Lower lobe of right lung (tissue), 2 donors: ENCODE results near the gene SNF8. TPM values are rescaled to one million over a fixed set of nuclear protein-coding genes. Genes with fewer than 3 reads are reported as not detected.

Source experiments
- ATAC-seq, 2 donors: fragments of 200-7000 bp; cut with Tn5 transposase; one replicate each; pipeline ENCODE4 v1.9.1; 2020 to 2022; ENCODE audit warnings: mild to moderate bottlenecking in 2 of 2, moderate library complexity in 2 of 2
- DNase-seq: peaks from one replicate; pipeline ENCODE4 v3.0.0-alpha.2; 2020
- H3K27ac ChIP-seq: fragments of 200-600 bp; one replicate; pipeline ENCODE4 v1.8.0; 2022
- H3K27me3 ChIP-seq: fragments of 200-600 bp; one replicate; pipeline ENCODE4 v1.8.0; 2022; ENCODE audit warnings: low read depth
- H3K36me3 ChIP-seq: fragments of 200-600 bp; one replicate; pipeline ENCODE4 v1.8.0; 2022; ENCODE audit warnings: mild to moderate bottlenecking
- H3K4me1 ChIP-seq: fragments of 200-600 bp; one replicate; pipeline ENCODE4 v1.8.0; 2022
- H3K4me3 ChIP-seq: fragments of 200-600 bp; one replicate; pipeline ENCODE4 v1.8.0; 2022; ENCODE audit warnings: mild to moderate bottlenecking
- H3K9me3 ChIP-seq: fragments of 200-600 bp; one replicate; pipeline ENCODE4 v1.8.0; 2022
- CTCF ChIP-seq: fragments of 200-600 bp; IDR thresholded peaks from one replicate; pipeline ENCODE4 v1.8.0; 2022; ENCODE audit warnings: antibody characterized with exemption, mild to moderate bottlenecking
- intact Hi-C: fragments of 100-400 bp; cut with DNase I; formaldehyde crosslinking; loops from one replicate; pipeline ENCODE4 v1.11.0; 2022
- total RNA-seq: library from RNA; stranded (reverse); fragmentation: NEBNext Ultra II Directional; extraction: Animal tissue kit (Norgen Biotek cat#: 25700); gene quantifications from one replicate; pipeline ENCODE4 v1.2.1, GENCODE V29; 2021
- donor health status: DM: no; HTN: yes; CAD: no; lungs with severe emphysema.

Gene SNF8
- total RNA-seq, 1 donor from 2014 or later: 76.9 TPM

- TF ChIP-seq CTCF: no peak
- peak; percentile 86 to 88 for ATAC-seq
- Histone ChIP-seq H3K9me3 (no peaks in the 10 kb centered on the region), H3K4me3 (no peak overlapping the region), H3K27ac (no peak overlapping the region), H3K4me1 (peaks cover 23% of the 10 kb centered on the region), H3K27me3 (no peaks in the 10 kb centered on the region), H3K36me3 (peaks cover 86% of the 10 kb centered on the region)
- no peak for DNase-seq
- intact Hi-C loops: no loop called here
Measured at GRCh38 chr17:48915459-48916282, 29.0 kb downstream of the SNF8 start.

GRCh38 chr17:48912476-48912875 is 32.2 kb downstream of the SNF8 start:
- TF ChIP-seq CTCF: no peak
- ATAC-seq: no peak
- no peak for DNase-seq
- Histone ChIP-seq H3K9me3 (no peaks in the 10 kb centered on the region), H3K4me3 (no peak overlapping the region), H3K4me1 (peaks cover 38% of the 10 kb centered on the region), H3K27me3 (no peaks in the 10 kb centered on the region), H3K36me3 (peaks cover 58% of the 10 kb centered on the region), H3K27ac (no peak overlapping the region)
- intact Hi-C loops: no loop called here

GRCh38 chr17:48910370-48910769 is 34.3 kb downstream of the SNF8 start:
- H3K4me3 ChIP-seq: peak overlapping the region; percentile 74
- no peaks in the 10 kb centered on the region for H3K9me3 ChIP-seq
- no peaks in the 10 kb centered on the region for H3K27me3 ChIP-seq
- TF ChIP-seq CTCF: no peak
- peaks cover 31% of the 10 kb centered on the region for H3K4me1 ChIP-seq
- ATAC-seq (no peak), DNase-seq (no peak)
- H3K36me3 ChIP-seq: peaks cover 38% of the 10 kb centered on the region
- H3K27ac ChIP-seq: no peak overlapping the region
- intact Hi-C loops: no loop called here

- Histone ChIP-seq H3K4me1 (peaks cover 25% of the 10 kb centered on the region), H3K4me3 (peak overlapping the region; percentile 74), H3K9me3 (no peaks in the 10 kb centered on the region), H3K27ac (no peak overlapping the region), H3K27me3 (no peaks in the 10 kb centered on the region), H3K36me3 (peaks cover 32% of the 10 kb centered on the region)
- intact Hi-C loops: no loop called here
- DNase-seq (no peak), ATAC-seq (no peak)
- no peak for TF ChIP-seq CTCF
Measured at GRCh38 chr17:48909783-48910182, 34.9 kb downstream of the SNF8 start.

GRCh38 chr17:48908853-48909394 is 35.7 kb downstream of the SNF8 start:
- Histone ChIP-seq H3K4me1 (peaks cover 22% of the 10 kb centered on the region), H3K36me3 (peaks cover 24% of the 10 kb centered on the region), H3K27ac (peak overlapping the region; percentile 84), H3K4me3 (peak overlapping the region; percentile 74), H3K27me3 (no peaks in the 10 kb centered on the region), H3K9me3 (no peaks in the 10 kb centered on the region)
- ATAC-seq (peak; percentile 54 to 59), DNase-seq (peak; percentile 81)
- intact Hi-C loops: no loop called here
- TF ChIP-seq CTCF: no peak
